ENCODE results near the gene SPATA1.

The SPATA1 gene

GRCh38 chr1:84613887-84614286, 107.7 kb downstream of the SPATA1 start:
- H3K4me3 Mint-ChIP-seq: no peak overlapping the region
- no peak for ATAC-seq (replicated peaks)
- no peak overlapping the region for H3K27ac Mint-ChIP-seq
- DNase-seq: no peak
- H3K4me1 Mint-ChIP-seq: no peaks in the 10 kb centered on the region
- peaks cover 4 to 12% of the 10 kb centered on the region in 2 donors for H3K27me3 Mint-ChIP-seq
- peaks cover 0 to 6% of the 10 kb centered on the region in 2 donors for H3K36me3 Mint-ChIP-seq
- peaks cover 2 to 10% of the 10 kb centered on the region in 2 donors for H3K9me3 Mint-ChIP-seq

DNA sequence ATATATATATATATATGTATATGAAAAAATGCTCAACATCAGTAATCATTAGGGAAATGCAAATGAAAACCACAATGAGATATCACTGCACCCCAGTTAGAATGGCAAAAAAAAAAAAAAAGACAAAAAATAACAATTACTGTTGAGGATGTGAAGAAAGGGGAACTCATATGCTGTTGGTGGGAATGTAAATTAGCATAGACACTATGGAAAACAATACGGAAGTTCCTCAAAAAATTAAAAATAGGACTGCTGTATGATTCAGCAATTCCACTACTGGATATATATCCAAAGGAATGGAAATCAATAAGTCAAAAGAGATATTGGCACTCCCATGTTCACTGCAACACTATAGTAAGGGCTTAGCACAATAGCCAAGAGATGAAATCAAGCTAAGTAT, 109.6 kb downstream of the SPATA1 start:
- Mint-ChIP-seq H3K36me3 (peaks cover 0 to 6% of the 10 kb centered on the region in 2 donors), H3K27me3 (peaks cover 4 to 9% of the 10 kb centered on the region in 2 donors), H3K9me3 (peaks cover 2 to 8% of the 10 kb centered on the region in 2 donors), H3K4me1 (peaks cover 2 to 13% of the 10 kb centered on the region in 2 donors), H3K4me3 (no peak overlapping the region), H3K27ac (no peak overlapping the region)
- DNase-seq: no peak
- no peak for ATAC-seq (replicated peaks)
